Karpas-422 (cell line): ENCODE measurements around the gene CORO7. TPM values are rescaled to one million over a fixed set of nuclear protein-coding genes. Genes with fewer than 3 reads are reported as not detected.

ENCODE experiments used
- DNase-seq: peaks from one replicate; pipeline ENCODE4 v3.0.0-alpha.2; 2015
- H2AFZ ChIP-seq: fragments of 200-600 bp; sonication (generic); 2 replicates; pipeline ENCODE4 v1.6.1; 2014; ENCODE audit warnings: antibody characterized with exemption, low read length, mixed read lengths
- H3K27ac ChIP-seq: fragments of 200-600 bp; sonication (generic); 2 replicates; pipeline ENCODE4 v1.5.1; 2014; ENCODE audit warnings: mild to moderate bottlenecking, low read length, moderate library complexity
- H3K27me3 ChIP-seq: fragments of 200-600 bp; sonication (generic); 2 replicates; pipeline ENCODE4 v1.6.1; 2014; ENCODE audit warnings: low read length, mixed read lengths
- H3K36me3 ChIP-seq: fragments of 200-600 bp; sonication (generic); 2 replicates; pipeline ENCODE4 v1.6.1; 2014; ENCODE audit warnings: low read length, mixed read lengths; ENCODE audit not compliant: insufficient read depth
- H3K4me1 ChIP-seq: fragments of 200-600 bp; sonication (generic); 2 replicates; pipeline ENCODE4 v1.6.1; 2014; ENCODE audit warnings: mild to moderate bottlenecking, low read length, mixed read lengths
- H3K4me2 ChIP-seq: fragments of 200-600 bp; sonication (generic); 2 replicates; pipeline ENCODE4 v1.6.1; 2014; ENCODE audit warnings: low read length, low read depth, mild to moderate bottlenecking; ENCODE audit not compliant: poor library complexity, severe bottlenecking
- H3K4me3 ChIP-seq: fragments of 200-600 bp; sonication (generic); 2 replicates; pipeline ENCODE4 v1.5.1; 2014; ENCODE audit warnings: mild to moderate bottlenecking, antibody characterized with exemption, low read length, mixed read lengths
- H3K79me2 ChIP-seq: fragments of 200-600 bp; sonication (generic); 2 replicates; pipeline ENCODE4 v1.6.1; 2014; ENCODE audit warnings: mild to moderate bottlenecking, low read length, mixed read lengths
- H3K9ac ChIP-seq: fragments of 200-600 bp; sonication (generic); 2 replicates; pipeline ENCODE4 v1.6.0; 2014; ENCODE audit warnings: low read length
- H3K9me2 ChIP-seq: fragments of 200-600 bp; sonication (generic), shearing (Covaris generic); replicated peaks from 2 replicates; pipeline ENCODE4 v1.6.0; 2014; ENCODE audit warnings: mild to moderate bottlenecking, low read length, moderate library complexity; ENCODE audit not compliant: insufficient read depth
- H3K9me3 ChIP-seq: fragments of 300-700, 200-600 bp; sonication (generic); 2 replicates; pipeline ENCODE4 v1.6.1; 2014; ENCODE audit warnings: low read length, mixed read lengths
- H4K20me1 ChIP-seq: fragments of 200-600 bp; sonication (generic); 2 replicates; pipeline ENCODE4 v1.6.1; 2014; ENCODE audit warnings: mild to moderate bottlenecking, antibody characterized with exemption, low read length, low read depth; ENCODE audit not compliant: insufficient read depth
- total RNA-seq: library from RNA; depleted of rRNA; stranded (reverse); fragments of >200 nt; shearing (Covaris generic); gene quantifications from 2 replicates; pipeline ENCODE4 v1.2.3, GENCODE V29; 2014; ENCODE audit warnings: low replicate concordance

Gene CORO7
- total RNA-seq, 1 experiment from 2014 or later, result 46.2 TPM

- no peak overlapping the region for H3K9ac ChIP-seq
- peaks cover 23% of the 10 kb centered on the region for H3K79me2 ChIP-seq
- no peak overlapping the region for H3K27ac ChIP-seq
- no peak overlapping the region for H2AFZ ChIP-seq
- H3K4me1 ChIP-seq, result peaks cover 8% of the 10 kb centered on the region
- no peak overlapping the region for H3K4me3 ChIP-seq
- DNase-seq, result peak; percentile 58
- H4K20me1 ChIP-seq, result peaks cover 6% of the 10 kb centered on the region; the same call in 1 of the 2 replicates
- no peak overlapping the region for H3K4me2 ChIP-seq
- no peaks in the 10 kb centered on the region for H3K9me3 ChIP-seq
- no peaks in the 10 kb centered on the region for H3K9me2 ChIP-seq
- no peaks in the 10 kb centered on the region for H3K27me3 ChIP-seq
- H3K36me3 ChIP-seq, result peaks cover 6% of the 10 kb centered on the region
Measured at GRCh38 chr16:4409081-4409932, 7.1 kb downstream of the CORO7 start.

GRCh38 chr16:4408323-4408690, 8.1 kb downstream of the CORO7 start:
- peaks cover 6% of the 10 kb centered on the region for H3K36me3 ChIP-seq
- no peak overlapping the region for H2AFZ ChIP-seq
- no peak for DNase-seq
- no peaks in the 10 kb centered on the region for H3K9me2 ChIP-seq
- no peak overlapping the region for H3K4me2 ChIP-seq
- H4K20me1 ChIP-seq, result peaks cover 5% of the 10 kb centered on the region; the same call in 1 of the 2 replicates
- H3K4me3 ChIP-seq, result no peak overlapping the region
- H3K9me3 ChIP-seq, result no peaks in the 10 kb centered on the region
- H3K9ac ChIP-seq, result no peak overlapping the region
- H3K27ac ChIP-seq, result no peak overlapping the region
- H3K27me3 ChIP-seq, result no peaks in the 10 kb centered on the region
- peaks cover 13% of the 10 kb centered on the region for H3K79me2 ChIP-seq
- H3K4me1 ChIP-seq, result peaks cover 7% of the 10 kb centered on the region

- Histone ChIP-seq H3K4me2 (no peak overlapping the region), H3K4me1 (peaks cover 10% of the 10 kb centered on the region), H3K9me2 (no peaks in the 10 kb centered on the region), H3K9me3 (no peaks in the 10 kb centered on the region), H3K27me3 (no peaks in the 10 kb centered on the region), H4K20me1 (no peaks in the 10 kb centered on the region), H3K27ac (no peak overlapping the region), H2AFZ (no peak overlapping the region), H3K79me2 (peaks cover 7% of the 10 kb centered on the region), H3K4me3 (no peak overlapping the region), H3K9ac (no peak overlapping the region), H3K36me3 (peaks cover under 1% of the 10 kb centered on the region; the same call in 1 of the 2 replicates)
- DNase-seq, result no peak
Measured at GRCh38 chr16:4407543-4408322, 8.7 kb downstream of the CORO7 start.

- Histone ChIP-seq H3K9me2 (no peaks in the 10 kb centered on the region), H3K9ac (no peak overlapping the region), H3K79me2 (0 out of 2 replicates have a peak, but pooled peaks cover 5% of the 10 kb centered on the region), H3K27ac (no peak overlapping the region), H3K9me3 (no peaks in the 10 kb centered on the region), H4K20me1 (no peaks in the 10 kb centered on the region), H3K4me2 (no peak overlapping the region), H3K27me3 (no peaks in the 10 kb centered on the region), H3K4me3 (no peak overlapping the region), H2AFZ (no peak overlapping the region), H3K36me3 (no peaks in the 10 kb centered on the region), H3K4me1 (peaks cover 17% of the 10 kb centered on the region)
- DNase-seq, result peak; percentile 38
Measured at GRCh38 chr16:4404967-4405696, 11.3 kb downstream of the CORO7 start.

- H3K9ac ChIP-seq, result peak overlapping the region; percentile 28
- no peaks in the 10 kb centered on the region for H4K20me1 ChIP-seq
- H3K9me2 ChIP-seq, result no peaks in the 10 kb centered on the region
- H3K79me2 ChIP-seq, result 0 out of 2 replicates have a peak, but pooled peaks cover 5% of the 10 kb centered on the region
- no peak overlapping the region for H3K4me3 ChIP-seq
- H3K4me1 ChIP-seq, result peaks cover 17% of the 10 kb centered on the region
- H2AFZ ChIP-seq, result no peak overlapping the region
- no peak overlapping the region for H3K27ac ChIP-seq
- no peak overlapping the region for H3K4me2 ChIP-seq
- peak; percentile 90 for DNase-seq
- no peaks in the 10 kb centered on the region for H3K9me3 ChIP-seq
- peaks cover 2% of the 10 kb centered on the region; the same call in 1 of the 2 replicates for H3K36me3 ChIP-seq
- no peaks in the 10 kb centered on the region for H3K27me3 ChIP-seq
Measured at GRCh38 chr16:4404247-4404966, 12.0 kb downstream of the CORO7 start.

GRCh38 chr16:4403133-4403949, 13.1 kb downstream of the CORO7 start:
- H3K36me3 ChIP-seq, result peaks cover 9% of the 10 kb centered on the region; the same call in 1 of the 2 replicates
- H2AFZ ChIP-seq, result no peak overlapping the region
- no peak overlapping the region for H3K4me3 ChIP-seq
- no peaks in the 10 kb centered on the region for H3K9me3 ChIP-seq
- no peaks in the 10 kb centered on the region for H3K27me3 ChIP-seq
- H3K79me2 ChIP-seq, result 0 out of 2 replicates have a peak, but pooled peaks cover 8% of the 10 kb centered on the region
- H3K27ac ChIP-seq, result no peak overlapping the region
- H3K4me1 ChIP-seq, result peaks cover 17% of the 10 kb centered on the region
- no peak overlapping the region for H3K4me2 ChIP-seq
- DNase-seq, result peak; percentile 20
- H3K9ac ChIP-seq, result no peak overlapping the region
- H3K9me2 ChIP-seq, result no peaks in the 10 kb centered on the region
- no peaks in the 10 kb centered on the region for H4K20me1 ChIP-seq
